ENCODE results near the gene RAB44.

Gene RAB44

DNA sequence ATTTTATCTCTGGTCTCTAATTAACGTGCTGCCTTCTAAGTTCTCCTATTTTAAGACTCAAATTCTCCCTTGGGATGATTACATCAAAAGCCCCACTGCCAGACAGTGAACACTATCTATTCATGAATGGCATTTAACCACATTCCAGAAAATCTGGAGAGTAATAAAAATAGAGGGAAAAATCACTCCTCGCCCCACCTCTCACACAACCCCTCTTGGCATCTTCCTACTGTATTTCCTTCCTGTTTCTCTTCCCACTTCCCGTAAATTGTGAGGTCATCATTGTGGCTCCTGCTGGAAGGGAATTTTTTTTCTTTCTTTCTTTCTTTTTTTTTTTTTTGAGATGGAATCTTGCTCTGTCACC is 31.5 kb downstream of the RAB44 start:
- no peak for DNase-seq (ENCODE audit: low read depth in 1 of 2, low spot score in 1 of 2)

DNA sequence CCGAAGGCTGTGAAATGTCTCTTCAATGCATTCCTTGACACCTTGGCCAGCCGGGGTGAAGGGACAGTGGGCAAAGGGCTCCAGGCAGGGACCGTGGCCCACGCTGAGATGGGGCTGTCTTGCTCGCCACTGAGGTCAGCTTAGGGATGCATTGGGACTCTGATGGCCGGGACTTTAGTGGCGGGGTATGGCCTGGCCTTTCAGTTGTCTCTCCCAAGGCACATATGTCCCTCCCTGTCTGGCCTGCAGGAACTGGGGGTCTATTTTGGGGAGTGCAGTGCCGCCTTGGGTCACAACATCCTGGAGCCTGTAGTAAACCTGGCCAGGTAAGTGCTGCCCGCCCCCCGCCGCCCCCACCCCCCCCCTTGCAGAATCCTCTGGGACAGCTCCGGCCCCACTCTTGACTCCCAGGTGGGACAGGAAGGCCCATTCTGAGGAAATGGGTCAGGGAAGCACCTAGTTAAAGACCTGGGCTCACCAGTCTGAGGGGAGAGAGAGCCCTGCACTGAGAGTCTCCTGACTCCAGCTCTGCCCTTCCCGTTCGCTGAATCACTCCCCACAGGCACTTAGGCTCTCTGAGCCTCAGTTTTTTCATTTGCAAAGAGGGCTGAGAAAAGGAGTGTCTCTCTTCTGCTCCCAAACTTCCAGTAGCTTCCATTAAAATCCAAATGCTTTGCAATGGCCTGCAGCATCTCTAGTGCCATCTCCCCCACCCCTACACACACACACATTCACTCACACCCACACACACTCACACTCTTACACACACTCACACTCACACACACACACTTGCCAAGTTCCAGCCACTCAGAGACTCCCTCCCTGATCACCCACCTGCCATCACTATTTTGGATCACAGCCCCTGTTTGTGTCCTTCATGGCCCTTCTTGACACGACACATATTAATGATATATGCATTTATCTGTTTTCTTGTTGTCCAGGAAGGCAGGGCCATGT is 33.1 kb downstream of the RAB44 start:
- DNase-seq (ENCODE audit: low read depth in 1 of 2, low spot score in 1 of 2): no peak

DNA sequence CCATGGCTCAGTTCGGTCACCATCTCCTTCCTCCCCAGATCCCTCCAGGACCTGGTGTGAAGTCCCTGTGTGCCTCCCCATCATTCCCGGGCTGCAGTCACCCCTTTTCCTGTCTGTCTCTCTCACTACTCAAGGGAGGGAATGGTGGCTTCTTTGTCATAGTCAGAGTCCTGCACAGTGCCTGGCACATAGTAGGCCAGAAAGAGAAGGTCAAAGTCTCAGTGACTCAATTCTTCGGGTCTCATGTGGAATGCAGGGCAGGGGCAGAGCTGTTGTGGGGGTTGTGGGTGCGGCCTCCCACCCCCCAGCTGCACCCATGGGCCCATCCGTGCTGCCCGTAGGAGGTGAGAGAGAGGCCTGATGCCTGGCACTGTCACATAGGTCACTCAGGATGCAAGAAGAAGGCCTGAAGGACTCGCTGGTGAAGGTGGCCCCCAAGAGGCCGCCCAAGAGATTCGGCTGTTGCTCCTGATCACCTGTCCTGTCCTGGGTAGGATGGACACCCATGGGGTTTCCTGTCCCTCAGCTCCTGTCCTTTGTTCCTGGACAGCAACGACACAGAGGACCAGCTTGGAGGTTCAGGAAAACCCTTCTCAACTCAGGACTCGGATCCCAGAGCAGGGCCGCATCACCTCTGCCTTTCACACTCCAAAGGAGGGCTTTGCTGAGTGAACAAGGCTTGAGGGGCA is 34.1 kb downstream of the RAB44 start:
- no peak for DNase-seq (ENCODE audit: low read depth in 1 of 2, low spot score in 1 of 2)

DNA sequence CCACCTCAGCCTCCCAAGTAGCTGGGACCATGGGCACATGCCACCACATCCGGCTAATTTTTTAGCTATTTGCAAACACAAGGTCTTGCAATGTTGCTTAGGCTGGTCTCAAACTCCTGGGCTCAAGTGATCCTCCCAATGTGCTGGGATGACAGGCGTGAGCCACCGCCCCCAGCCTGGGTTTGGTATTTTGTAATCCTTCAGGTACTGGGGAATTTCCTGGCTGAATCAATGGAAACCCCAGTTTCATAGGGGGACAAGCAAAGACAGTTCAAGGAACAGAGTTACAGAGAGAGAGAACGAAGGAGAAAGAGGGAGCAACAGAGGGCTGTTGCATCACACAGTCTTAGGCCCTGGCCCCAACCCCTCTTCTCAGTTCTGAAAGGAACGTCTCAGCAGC is 35.7 kb downstream of the RAB44 start:
- DNase-seq (ENCODE audit: low read depth in 1 of 2, low spot score in 1 of 2): no peak

DNA sequence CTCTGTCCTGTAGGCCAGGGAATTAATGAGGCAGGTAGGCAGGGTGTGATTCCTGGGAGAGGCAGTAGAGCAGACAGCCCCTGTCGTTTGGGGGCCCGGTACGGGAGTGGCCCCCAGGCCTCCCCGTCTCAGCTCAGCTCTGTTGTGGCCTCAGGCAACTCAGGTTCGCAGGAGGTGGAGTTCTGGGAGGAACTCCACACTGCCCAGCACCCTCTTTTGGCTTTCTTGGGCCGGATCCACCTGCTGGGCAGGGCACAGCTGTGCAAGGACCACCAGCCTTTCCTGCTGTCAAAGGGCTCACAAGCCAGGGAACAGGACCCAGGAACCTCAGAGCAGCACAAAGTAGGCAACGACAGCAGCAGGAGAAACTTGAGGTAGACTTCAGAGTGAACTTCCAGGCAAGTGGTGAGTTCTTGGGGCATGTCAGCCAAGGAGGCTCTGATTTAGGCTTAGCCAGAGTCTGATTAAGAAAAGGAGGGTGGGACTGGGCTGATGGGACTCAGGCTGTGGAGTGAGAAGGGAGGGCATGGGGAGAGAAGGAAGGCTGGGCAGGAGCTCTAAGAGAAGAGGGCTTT is 36.9 kb downstream of the RAB44 start:
- DNase-seq (ENCODE audit: low read depth in 1 of 2, low spot score in 1 of 2): no peak

DNA sequence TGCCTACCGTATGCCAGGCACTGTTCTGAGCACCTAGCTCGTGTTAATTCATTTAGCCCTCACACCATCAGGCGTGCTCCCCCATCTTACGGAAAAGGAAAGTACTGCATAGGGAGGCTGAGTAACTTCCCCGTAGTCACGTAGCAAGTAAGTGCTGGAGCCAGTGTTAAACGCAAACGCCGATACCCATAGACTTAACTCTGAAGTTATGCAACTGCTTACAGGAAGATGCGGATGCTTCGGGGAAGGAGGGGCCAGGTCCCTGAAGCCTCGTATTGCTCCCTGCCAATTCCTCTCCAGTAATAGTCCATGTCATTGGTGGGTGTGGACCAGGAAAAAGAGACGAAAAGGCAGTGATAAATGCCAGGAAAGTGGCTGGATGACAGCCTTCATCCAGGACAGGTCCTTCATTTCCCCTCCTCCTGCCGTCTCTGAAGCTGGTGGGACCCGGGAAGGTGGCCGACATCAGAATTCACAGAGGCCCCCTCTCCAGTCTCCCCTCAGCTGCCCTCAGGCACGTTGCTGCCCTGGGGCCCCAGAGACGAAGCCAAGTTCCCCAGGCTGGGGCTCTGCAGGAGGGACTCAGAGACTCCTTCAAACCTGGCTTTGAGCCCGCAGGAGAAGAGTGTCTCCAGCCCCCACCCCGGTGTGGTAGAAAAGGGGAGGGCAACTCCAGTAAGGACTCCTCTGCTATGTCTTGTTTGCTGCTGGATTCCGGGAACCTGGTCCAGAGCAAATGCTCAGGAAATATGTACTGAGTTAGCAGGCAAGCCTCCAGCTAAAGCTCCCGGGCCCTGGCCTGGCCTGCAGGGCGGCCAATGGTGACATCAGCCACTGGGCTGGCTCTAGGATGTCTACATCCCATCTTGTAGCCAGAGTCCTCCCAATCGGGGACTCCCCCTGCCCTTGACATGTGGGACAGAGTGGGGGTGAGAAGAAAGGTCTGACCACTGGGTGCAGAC is 37.8 kb downstream of the RAB44 start:
- peak in 1 of 2 donors; percentile 21 for DNase-seq (ENCODE audit: low read depth in 1 of 2, low spot score in 1 of 2)

DNA sequence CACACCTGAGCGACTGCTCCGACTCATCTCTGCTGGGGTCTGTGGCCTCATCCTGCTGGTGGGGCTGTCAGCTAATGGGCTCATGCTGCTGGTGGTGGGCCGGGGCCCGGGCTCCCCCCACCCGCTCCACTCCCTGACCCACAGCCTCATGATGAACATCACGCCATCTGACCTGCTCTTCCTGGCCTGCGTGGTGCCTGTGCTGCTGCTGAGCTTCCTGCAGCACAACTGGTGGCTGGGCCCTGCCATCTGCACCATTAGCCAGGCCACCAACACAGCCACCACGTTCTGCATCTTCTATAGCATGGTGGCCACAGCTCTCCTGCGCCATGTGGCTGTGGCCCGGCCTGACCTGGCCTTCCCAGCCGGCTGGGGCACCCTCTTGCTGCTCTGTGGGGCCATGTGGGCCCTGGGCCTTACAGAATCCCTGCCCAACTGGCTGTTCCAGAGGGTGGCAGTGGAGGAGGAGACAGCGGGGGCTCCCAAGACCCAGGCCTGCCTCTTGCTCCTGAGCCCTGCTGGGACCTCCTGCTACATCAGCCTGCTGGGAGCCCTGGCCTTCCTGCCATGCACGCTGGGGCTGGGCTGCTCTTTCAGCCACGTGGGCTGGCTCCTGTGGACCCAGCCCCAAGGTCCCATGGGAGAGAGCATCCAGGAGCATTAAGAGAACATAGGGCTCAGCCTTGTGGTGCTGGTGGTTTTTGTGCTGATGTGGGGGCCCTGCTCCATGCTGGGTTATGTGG is 39.6 kb downstream of the RAB44 start:
- DNase-seq (ENCODE audit: low read depth in 1 of 2, low spot score in 1 of 2): no peak

DNA sequence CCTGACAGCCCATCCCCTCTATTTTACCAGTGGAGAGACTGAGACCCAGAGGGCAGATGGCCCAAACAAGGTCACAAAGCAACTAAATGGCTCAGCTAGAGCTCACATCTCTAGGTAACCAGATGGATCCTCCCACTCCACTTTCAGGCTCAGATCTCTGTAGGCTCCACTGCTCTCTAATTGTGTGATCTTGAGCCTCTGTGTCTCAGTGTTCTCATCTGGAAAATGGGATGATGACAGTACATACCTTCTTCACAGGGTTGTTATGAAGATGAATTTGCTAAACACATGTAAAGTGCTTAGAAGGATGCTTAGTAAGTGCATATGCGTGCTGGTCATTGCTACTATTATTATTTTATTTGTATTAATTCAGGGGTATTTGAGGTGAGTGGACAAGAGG is 40.5 kb downstream of the RAB44 start:
- DNase-seq (ENCODE audit: low read depth in 1 of 2, low spot score in 1 of 2): no peak

DNA sequence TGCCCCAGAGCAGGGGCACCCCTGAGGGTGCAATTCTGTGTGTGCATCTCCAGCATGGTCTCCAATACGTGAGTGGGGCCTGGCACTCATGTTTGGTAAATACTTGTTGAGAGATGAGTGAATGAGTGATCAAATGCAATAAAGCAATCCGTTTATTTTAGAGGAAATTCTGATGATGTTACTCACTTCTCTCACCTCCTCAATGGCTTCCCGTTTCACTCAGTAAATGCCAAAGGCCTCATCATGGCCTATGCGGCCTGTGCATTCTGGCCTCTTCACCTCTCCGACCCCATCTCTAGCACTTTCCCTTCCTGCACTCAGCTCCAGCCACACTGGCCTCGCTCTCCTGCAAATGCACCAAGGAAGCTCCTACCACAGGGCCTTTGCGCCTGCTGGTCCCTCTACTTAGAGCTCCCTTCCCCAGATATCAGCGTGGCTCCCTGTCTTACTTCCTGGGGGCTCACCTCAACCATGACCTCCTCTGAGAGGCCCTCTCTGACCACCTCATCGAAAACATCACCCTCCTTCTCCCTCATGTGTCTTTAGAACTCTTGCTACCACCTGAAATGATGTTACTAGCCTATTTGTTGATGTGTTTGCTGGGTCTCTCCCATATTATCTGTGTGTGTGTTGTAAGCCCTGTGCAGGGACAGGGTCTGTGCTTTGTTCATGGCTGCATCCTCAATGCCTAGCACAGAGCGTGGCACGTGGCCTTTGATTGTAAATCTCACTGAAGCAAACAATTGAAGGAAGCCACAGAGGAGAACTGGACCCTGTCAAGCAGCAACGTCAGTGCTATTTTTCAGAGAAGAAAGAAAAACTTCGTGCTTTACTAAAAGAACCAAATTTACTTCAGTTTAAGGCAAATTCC is 42.6 kb downstream of the RAB44 start:
- no peak for DNase-seq (ENCODE audit: low read depth in 1 of 2, low spot score in 1 of 2)

DNA sequence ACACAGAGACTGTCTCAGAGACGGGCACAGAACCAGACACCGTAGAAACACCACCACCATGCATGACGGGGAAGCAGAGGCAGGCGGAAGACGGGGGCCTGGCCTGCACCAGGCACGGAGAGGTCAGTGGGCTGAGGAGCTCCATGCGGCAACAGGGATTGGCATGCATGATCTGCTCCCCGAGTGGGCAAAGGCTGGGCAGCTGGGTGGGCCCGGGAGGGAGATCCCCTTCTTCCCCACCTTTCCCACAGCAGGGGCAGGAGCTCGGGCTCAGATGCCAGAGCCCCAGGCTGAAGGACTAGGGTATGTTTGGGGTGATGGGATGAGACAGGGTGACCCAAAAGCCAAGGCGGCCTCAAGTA is 43.2 kb downstream of the RAB44 start:
- DNase-seq (ENCODE audit: low read depth in 1 of 2, low spot score in 1 of 2): no peak

DNA sequence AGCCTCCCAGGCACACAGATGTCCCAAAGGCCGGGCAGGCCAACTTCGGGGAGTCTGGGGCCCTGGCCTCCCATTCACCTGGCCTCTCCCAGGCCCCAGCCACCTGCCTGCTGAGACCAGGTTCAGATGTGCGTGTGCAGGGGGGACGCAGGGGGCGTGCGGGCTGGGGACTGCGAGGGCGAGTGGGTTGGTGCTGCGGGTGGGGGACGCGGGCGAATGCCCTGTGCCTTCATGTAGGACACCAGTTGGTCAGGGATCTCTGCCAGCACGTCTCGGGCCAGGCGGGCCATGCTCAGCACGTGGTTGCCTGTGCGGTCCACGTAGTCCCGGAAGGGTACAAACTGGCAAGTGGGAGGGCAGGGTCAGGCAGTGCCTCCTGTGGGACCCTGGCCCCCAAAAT is 44.5 kb downstream of the RAB44 start:
- no peak for DNase-seq (ENCODE audit: low read depth in 1 of 2, low spot score in 1 of 2)

DNA sequence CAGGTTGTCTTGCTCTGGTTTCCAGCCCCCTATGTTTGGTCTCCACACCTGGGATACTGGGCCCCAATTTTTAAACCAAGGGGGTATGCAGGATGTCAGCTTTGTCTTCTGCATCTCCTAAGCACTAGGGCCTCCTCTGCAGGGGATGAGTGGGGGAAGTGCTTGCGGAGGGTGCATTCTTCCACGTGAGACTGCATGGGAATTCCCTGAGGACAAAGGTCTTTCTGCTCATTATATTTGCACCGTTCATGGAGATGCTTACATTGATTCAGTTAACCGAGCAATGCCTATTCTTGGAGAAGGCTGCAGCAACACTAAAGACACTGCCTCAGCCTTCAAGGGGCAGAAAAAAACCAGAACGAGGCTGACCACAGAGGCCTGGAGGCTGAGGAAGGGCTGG is 45.4 kb downstream of the RAB44 start:
- DNase-seq (ENCODE audit: low read depth in 1 of 2, low spot score in 1 of 2): no peak

DNA sequence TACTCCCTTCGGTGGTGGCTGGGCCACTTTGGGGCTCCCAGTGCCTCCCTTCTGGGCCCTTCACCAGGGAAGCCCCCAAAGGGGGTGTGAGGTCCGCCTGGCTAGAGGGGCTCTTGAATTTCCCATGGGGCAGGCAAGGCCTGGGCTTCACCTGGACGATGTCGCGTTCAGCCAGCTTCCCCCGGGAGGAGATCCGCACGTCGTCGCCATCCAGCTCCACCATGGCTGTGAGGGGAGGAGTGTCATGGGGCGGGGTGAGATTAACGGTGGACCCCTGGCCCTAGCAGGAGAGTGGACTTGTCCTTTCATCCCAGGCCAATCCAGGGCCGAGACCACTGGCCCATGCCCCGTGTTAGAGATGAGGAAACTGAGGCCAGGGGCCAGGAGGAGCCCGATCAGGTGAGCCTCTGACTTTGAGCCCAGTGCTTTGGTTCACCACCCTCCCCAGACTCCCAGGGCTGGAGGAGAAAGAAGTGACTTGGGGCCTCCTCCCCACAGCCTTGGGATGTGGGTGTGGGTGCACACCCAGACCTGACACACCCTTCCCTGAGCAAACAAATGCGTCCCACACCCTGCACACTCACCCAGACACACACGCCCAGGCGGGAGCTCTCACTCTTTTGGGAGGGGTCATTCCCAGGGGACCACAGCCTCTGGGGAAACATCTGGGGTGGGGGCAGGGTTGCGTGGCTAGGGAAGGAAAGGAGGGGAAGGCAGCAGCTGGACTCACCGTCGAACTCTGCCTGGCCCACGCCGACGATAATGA is 46.1 kb downstream of the RAB44 start:
- DNase-seq (ENCODE audit: low read depth in 1 of 2, low spot score in 1 of 2): no peak

DNA sequence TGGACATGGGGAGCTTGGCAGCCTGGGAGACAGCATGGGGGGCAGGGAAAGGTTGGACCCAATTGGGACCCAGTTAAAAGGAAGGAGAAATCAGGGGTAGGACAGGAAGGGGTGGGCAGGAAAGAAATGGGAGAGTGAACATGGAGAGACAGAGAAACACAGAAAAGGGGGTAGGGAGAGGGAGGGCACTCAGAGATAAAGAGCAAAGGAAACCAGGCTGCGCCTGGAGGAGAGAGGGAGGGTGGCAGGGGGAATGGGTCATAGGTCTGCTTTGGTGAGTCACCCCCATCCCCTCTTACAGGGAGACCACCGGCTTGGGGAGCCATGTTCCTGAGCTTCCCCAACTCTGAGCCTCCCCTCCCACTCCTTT is 46.7 kb downstream of the RAB44 start:
- DNase-seq (ENCODE audit: low read depth in 1 of 2, low spot score in 1 of 2): no peak

DNA sequence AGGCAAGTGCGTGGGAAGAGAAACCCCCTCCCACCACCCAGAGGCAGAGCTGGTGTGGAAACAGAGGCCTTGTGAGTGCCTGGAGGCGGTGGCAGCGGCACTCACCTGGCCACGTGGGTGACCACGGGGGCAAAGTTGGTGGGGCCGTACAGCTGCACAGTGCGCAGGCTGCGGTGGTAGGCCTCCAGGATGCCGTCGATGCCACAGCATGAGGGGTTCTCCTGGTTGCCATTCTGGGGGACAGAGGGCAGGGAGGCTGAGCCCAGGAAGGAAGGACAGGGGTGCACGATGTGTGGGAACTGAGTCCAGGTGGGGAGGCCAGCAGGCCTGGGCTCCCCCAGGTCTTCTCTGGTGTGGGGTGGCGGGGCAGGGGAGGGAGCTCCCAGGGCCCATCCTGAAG is 47.7 kb downstream of the RAB44 start:
- DNase-seq (ENCODE audit: low read depth in 1 of 2, low spot score in 1 of 2): no peak

DNA sequence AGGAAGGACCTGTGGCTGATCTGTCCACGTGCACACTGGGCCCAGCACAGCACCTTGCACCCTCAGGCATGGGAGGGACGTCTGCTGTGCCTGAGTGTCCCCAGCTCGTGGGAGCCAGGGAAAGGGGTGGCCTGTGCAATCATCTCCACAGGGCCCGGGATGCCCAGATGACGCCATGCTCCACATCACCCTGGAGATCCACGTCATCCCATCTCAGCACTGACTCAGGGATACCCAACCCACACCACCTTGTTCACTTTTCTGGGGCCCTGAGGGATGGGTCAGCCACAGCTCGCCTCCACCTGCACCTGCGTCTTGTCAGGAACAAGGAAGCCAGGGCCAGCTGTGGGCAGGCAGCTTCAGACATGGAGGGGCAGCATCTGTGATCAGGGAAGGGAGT is 48.2 kb downstream of the RAB44 start:
- no peak for DNase-seq (ENCODE audit: low read depth in 1 of 2, low spot score in 1 of 2)

DNA sequence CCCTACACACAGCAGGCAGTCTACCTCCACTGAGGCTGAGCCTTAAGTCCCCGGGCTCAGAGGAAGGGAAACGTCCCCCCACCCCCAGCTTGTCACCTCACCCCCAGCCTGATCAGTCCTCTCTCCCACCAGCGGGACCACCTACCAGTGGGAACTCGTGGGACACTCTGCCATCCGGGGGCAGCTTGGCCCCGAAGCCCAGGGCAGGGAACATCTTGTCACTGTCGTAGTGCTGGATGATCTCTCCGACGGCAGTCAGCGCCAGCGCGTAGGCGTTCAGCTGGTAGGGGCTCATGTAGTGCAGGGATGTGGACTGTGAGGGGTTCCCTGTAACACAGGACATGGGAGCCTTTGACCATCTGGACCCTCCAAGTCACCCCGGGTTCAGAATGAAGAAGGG is 48.6 kb downstream of the RAB44 start:
- DNase-seq (ENCODE audit: low read depth in 1 of 2, low spot score in 1 of 2): no peak

DNA sequence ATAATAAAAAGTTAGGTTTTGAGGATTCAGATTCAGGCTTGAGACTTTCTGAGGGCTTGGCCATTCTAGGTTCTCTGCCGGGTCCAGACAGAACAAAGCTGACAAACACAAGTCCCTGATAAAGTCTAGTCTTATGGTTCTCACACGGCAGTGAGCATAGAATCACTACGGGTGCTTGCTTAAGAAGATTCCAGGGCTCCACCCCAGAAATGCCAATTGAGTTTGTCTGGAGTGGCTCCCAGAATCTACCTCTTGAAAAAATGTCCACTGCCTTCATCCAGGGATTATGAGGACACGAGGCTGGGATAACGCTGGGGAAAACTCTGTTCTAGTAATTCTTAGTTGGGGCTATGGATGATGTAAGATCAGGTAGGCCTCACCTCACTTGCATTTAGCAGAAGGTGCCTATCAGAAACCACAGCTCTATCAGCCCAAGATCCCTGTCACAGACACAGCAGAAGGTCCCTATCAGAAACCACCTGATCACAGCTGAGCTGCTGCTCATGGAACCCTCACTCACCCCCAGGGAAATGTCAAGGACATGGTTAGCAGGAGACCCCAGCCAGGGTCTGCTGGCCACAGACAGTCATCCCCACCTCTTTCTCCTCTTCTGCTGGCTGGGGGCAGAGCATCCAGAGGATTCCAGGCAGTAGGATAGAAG is 52.3 kb downstream of the RAB44 start:
- no peak for DNase-seq (ENCODE audit: low read depth in 1 of 2, low spot score in 1 of 2)

Measured in activated CD4-positive, alpha-beta T cell treated with anti-CD3 and anti-CD28 coated beads, Interleukin-2, amount 50 U/mL, for 24 hours (primary cell).